H1 (cell line): Measurements from ENCODE around the gene PRKCH. TPM values are rescaled to one million over a fixed set of nuclear protein-coding genes. Genes with fewer than 3 reads are reported as not detected.

ENCODE experiments used
- CTCF ChIA-PET: fragments of 300-600 bp; sonication (Branson Sonifier 250); formaldehyde crosslinking; loops from one replicate; lab custom pipeline; 2021; ENCODE audit not compliant: partially characterized antibody; lab: Charles Lee
- POLR2A ChIA-PET: fragments of 300-600 bp; sonication (Branson Sonifier 250); formaldehyde crosslinking; loops from one replicate; lab custom pipeline; 2021; ENCODE audit warnings: inconsistent platforms; ENCODE audit not compliant: partially characterized antibody; lab: Charles Lee
- DNase-seq, 2 experiments: peaks; one replicate each; pipeline versions ENCODE4 v3.0.0 to v3.0.0-alpha.2; 2010 to 2022; ENCODE audit warnings: low spot score in 2 of 2, low read depth in 1 of 2, mixed read lengths in 1 of 2
- FAIRE-seq: peaks from 2 replicates; lab custom pipeline; 2011; peaks lifted over from hg19 to GRCh38; lab: Jason Lieb, UNC
- H2AFZ ChIP-seq: 2 replicates; pipeline ENCODE4 v1.8.1; 2012; ENCODE audit warnings: low read length, inconsistent platforms
- H2AK5ac ChIP-seq: 2 replicates; pipeline ENCODE4 v1.6.1; 2013; ENCODE audit warnings: low read depth, low read length
- H2BK120ac ChIP-seq: replicated peaks from 2 replicates; pipeline ENCODE3; 2013; ENCODE audit warnings: low read depth, low read length, inconsistent platforms
- H2BK12ac ChIP-seq: 2 replicates; pipeline ENCODE4 v1.6.1; 2013; ENCODE audit warnings: low read depth, low read length
- H2BK15ac ChIP-seq: 2 replicates; pipeline ENCODE4 v1.6.1; 2013; ENCODE audit warnings: low read length
- H2BK20ac ChIP-seq: 2 replicates; pipeline ENCODE4 v1.6.1; 2013; ENCODE audit warnings: low read length
- H2BK5ac ChIP-seq: 2 replicates; pipeline ENCODE4 v1.6.1; 2013; ENCODE audit warnings: low read depth, low read length
- H3K14ac ChIP-seq: 2 replicates; pipeline ENCODE4 v1.6.1; 2013; ENCODE audit warnings: inconsistent platforms; ENCODE audit not compliant: insufficient read length
- H3K18ac ChIP-seq: 2 replicates; pipeline ENCODE4 v1.6.1; 2013; ENCODE audit warnings: low read length; ENCODE audit errors: extremely low read depth
- H3K23ac ChIP-seq: 2 replicates; pipeline ENCODE4 v1.6.1; 2013; ENCODE audit warnings: inconsistent platforms; ENCODE audit not compliant: insufficient read length
- H3K23me2 ChIP-seq: 2 replicates; pipeline ENCODE4 v1.6.1; 2013; ENCODE audit warnings: low read depth, low read length
- H3K27ac ChIP-seq: 2 replicates; pipeline ENCODE4 v1.6.1; 2011; ENCODE audit warnings: low read depth, low read length, inconsistent platforms
- H3K27me3 ChIP-seq, 4 experiments: replicated peaks in 1 of 4; 1 replicate in 1 of 4; 2 replicates in 3 of 4; pipeline versions ENCODE4 v1.6.1 to v1.8.1; 2011 to 2013; ENCODE audit warnings: low read length in 3 of 4, mild to moderate bottlenecking in 3 of 4, inconsistent platforms in 2 of 4, mixed read lengths in 2 of 4, moderate library complexity in 1 of 4; ENCODE audit not compliant: control insufficient read depth in 3 of 4, insufficient read depth in 3 of 4; ENCODE audit errors: extremely low read depth in 1 of 4
- H3K36me3 ChIP-seq, 4 experiments: 2 replicates each; pipeline versions ENCODE4 v1.6.1 to v1.8.1; 2011 to 2013; ENCODE audit warnings: mild to moderate bottlenecking in 4 of 4, low read length in 3 of 4, moderate library complexity in 2 of 4, control low read depth in 1 of 4, inconsistent platforms in 1 of 4; ENCODE audit not compliant: insufficient read depth in 4 of 4, control insufficient read depth in 2 of 4
- H3K4ac ChIP-seq: replicated peaks from 2 replicates; pipeline ENCODE3; 2013; ENCODE audit warnings: low read length, low read depth, mixed read lengths, inconsistent platforms; ENCODE audit not compliant: insufficient read length
- H3K4me1 ChIP-seq, 4 experiments: replicated peaks in 1 of 4; 1 replicate in 1 of 4; 2 replicates in 3 of 4; pipeline versions ENCODE4 v1.6.1 to v1.8.1; 2011 to 2013; ENCODE audit warnings: low read length in 3 of 4, inconsistent platforms in 2 of 4, mixed read lengths in 1 of 4; ENCODE audit not compliant: insufficient read depth in 4 of 4, control insufficient read depth in 3 of 4
- H3K4me2 ChIP-seq, 2 experiments: 2 replicates each; pipeline versions ENCODE4 v1.6.1 to v1.8.1; 2011 to 2013; ENCODE audit warnings: low read depth in 2 of 2, low read length in 2 of 2, control low read depth in 1 of 2, inconsistent platforms in 1 of 2, mild to moderate bottlenecking in 1 of 2; ENCODE audit not compliant: insufficient read depth in 1 of 2
- H3K4me3 ChIP-seq, 4 experiments: fragments of 200-600, 300-600 bp in 1 of 4; sonication (generic), shearing (Covaris generic), sonication (Bioruptor Twin) in 1 of 4; 2 replicates each; pipeline versions ENCODE4 v1.5.1 to v1.8.1; 2011 to 2016; ENCODE audit warnings: low read length in 4 of 4, low read depth in 3 of 4, control low read depth in 2 of 4, inconsistent platforms in 2 of 4, mild to moderate bottlenecking in 2 of 4, mixed read lengths in 1 of 4, moderate library complexity in 1 of 4; ENCODE audit not compliant: insufficient read depth in 2 of 4; ENCODE audit errors: extremely low read depth in 1 of 4
- H3K56ac ChIP-seq: replicated peaks from 2 replicates; pipeline ENCODE3; 2013; ENCODE audit warnings: low read depth, mild to moderate bottlenecking, mixed read lengths, low read length, inconsistent platforms; ENCODE audit not compliant: insufficient read length
- H3K79me1 ChIP-seq: 2 replicates; pipeline ENCODE4 v1.6.1; 2013; ENCODE audit warnings: low read depth, low read length, control low read depth
- H3K79me2 ChIP-seq, 2 experiments: 2 replicates each; pipeline versions ENCODE4 v1.6.1 to v1.8.1; 2012 to 2013; ENCODE audit warnings: low read length in 2 of 2, mild to moderate bottlenecking in 2 of 2, inconsistent platforms in 1 of 2; ENCODE audit not compliant: insufficient read depth in 2 of 2, control insufficient read depth in 1 of 2
- H3K9ac ChIP-seq, 4 experiments: replicated peaks in 1 of 4; 1 replicate in 1 of 4; 2 replicates in 3 of 4; pipeline versions ENCODE4 v1.6.1 to v1.8.1; 2011 to 2013; ENCODE audit warnings: low read depth in 3 of 4, low read length in 3 of 4, control low read depth in 2 of 4, mild to moderate bottlenecking in 2 of 4, moderate library complexity in 2 of 4, inconsistent platforms in 1 of 4; ENCODE audit errors: extremely low read depth in 1 of 4
- H3K9me3 ChIP-seq, 2 experiments: 2 replicates each; pipeline versions ENCODE4 v1.6.1 to v1.8.1; 2012 to 2013; ENCODE audit warnings: mild to moderate bottlenecking in 2 of 2, moderate library complexity in 2 of 2, control low read depth in 1 of 2, inconsistent platforms in 1 of 2, low read depth in 1 of 2, low read length in 1 of 2, mixed read lengths in 1 of 2; ENCODE audit not compliant: insufficient read depth in 2 of 2
- H4K20me1 ChIP-seq, 2 experiments: replicated peaks in 1 of 2; 2 replicates each; pipeline versions ENCODE3 to v1.8.1; 2011 to 2013; ENCODE audit warnings: inconsistent platforms in 2 of 2, low read length in 2 of 2, mild to moderate bottlenecking in 1 of 2; ENCODE audit not compliant: insufficient read depth in 2 of 2, control insufficient read depth in 1 of 2
- H4K5ac ChIP-seq: 2 replicates; pipeline ENCODE4 v1.6.1; 2013; ENCODE audit warnings: low read length, low read depth, mixed read lengths, inconsistent platforms; ENCODE audit not compliant: insufficient read length
- H4K8ac ChIP-seq: 2 replicates; pipeline ENCODE4 v1.8.0; 2013; ENCODE audit warnings: mild to moderate bottlenecking, moderate library complexity, low read length, inconsistent platforms; ENCODE audit not compliant: insufficient read depth; ENCODE audit errors: extremely low read depth
- H4K91ac ChIP-seq: replicated peaks from 2 replicates; pipeline ENCODE3; 2013; ENCODE audit warnings: low read length, mixed read lengths, inconsistent platforms; ENCODE audit not compliant: insufficient read length
- BCL11A ChIP-seq, 2 experiments: IDR thresholded peaks; one replicate each; pipeline ENCODE4 v1.6.1; 2011; ENCODE audit warnings: low read depth in 2 of 2, low read length in 2 of 2, mild to moderate bottlenecking in 2 of 2
- CHD2 ChIP-seq: IDR thresholded peaks from 2 replicates; pipeline ENCODE4 v1.6.1; 2012; ENCODE audit warnings: low read length, improper control_type of control experiment
- E2F6 ChIP-seq: IDR thresholded peaks from 2 replicates; pipeline ENCODE4 v1.6.1; 2012; ENCODE audit warnings: inconsistent platforms
- EGR1 ChIP-seq: IDR thresholded peaks from 2 replicates; pipeline ENCODE4 v1.6.1; 2011; ENCODE audit warnings: low read depth, low read length, borderline replicate concordance
- HDAC2 ChIP-seq, 2 experiments: fragments of 300-600 bp in 1 of 2; sonication (generic) in 1 of 2; IDR thresholded peaks; 2 replicates each; pipeline ENCODE4 v1.6.1; 2011 to 2012; ENCODE audit warnings: low read depth in 2 of 2, low read length in 2 of 2, mild to moderate bottlenecking in 2 of 2, moderate library complexity in 2 of 2, borderline replicate concordance in 1 of 2, inconsistent platforms in 1 of 2
- JUND ChIP-seq: IDR thresholded peaks from 2 replicates; pipeline ENCODE4 v1.6.1; 2011; ENCODE audit warnings: mild to moderate bottlenecking, improper control_type of control experiment, low read length
- KDM1A ChIP-seq: fragments of 200-600, 300-600 bp; sonication (generic); IDR thresholded peaks from 2 replicates; pipeline ENCODE4 v1.7.1; 2016; ENCODE audit warnings: mild to moderate bottlenecking, low read length, borderline replicate concordance
- RAD21 ChIP-seq, 2 experiments: IDR thresholded peaks in 1 of 2; conservative IDR thresholded peaks in 1 of 2; 2 replicates each; pipeline ENCODE4 v1.6.1; 2011; ENCODE audit warnings: low read depth in 2 of 2, low read length in 2 of 2, improper control_type of control experiment in 1 of 2, inconsistent platforms in 1 of 2, mild to moderate bottlenecking in 1 of 2, moderate library complexity in 1 of 2
- SIN3A ChIP-seq, 2 experiments: IDR thresholded peaks in 1 of 2; conservative IDR thresholded peaks in 1 of 2; 2 replicates each; pipeline ENCODE4 v1.6.1; 2011 to 2012; ENCODE audit warnings: low read length in 2 of 2, improper control_type of control experiment in 1 of 2, low read depth in 1 of 2, mild to moderate bottlenecking in 1 of 2
- SIRT6 ChIP-seq: IDR thresholded peaks from one replicate; pipeline ENCODE4 v1.7.1; 2012; ENCODE audit warnings: low read length, inconsistent platforms
- SP1 ChIP-seq: IDR thresholded peaks from 2 replicates; pipeline ENCODE4 v1.6.1; 2011; ENCODE audit warnings: low read depth, low read length
- TAF1 ChIP-seq: IDR thresholded peaks from 2 replicates; pipeline ENCODE4 v1.6.1; 2011; ENCODE audit warnings: mild to moderate bottlenecking, low read depth, low read length
- WGBS, 2 experiments: shearing (Covaris generic) in 1 of 2; methylation state at CpG; one replicate each; pipeline versions ENCODE4 v1.1.6 to v1.1.7; 2013 to 2015; ENCODE audit warnings: low lambda C conversion rate in 2 of 2, mixed read lengths in 2 of 2, inconsistent platforms in 1 of 2, low coverage in 1 of 2, missing lambda C conversion rate in 1 of 2; ENCODE audit not compliant: insufficient replicate concordance in 2 of 2, insufficient coverage in 1 of 2, insufficient read length in 1 of 2; ENCODE audit errors: extremely low coverage in 1 of 2, missing lambda C conversion rate in 1 of 2; 5-methylcytosine and 5-hydroxymethylcytosine counted together
- polyA plus RNA-seq, 7 experiments: library from polyadenylated mRNA; depleted of rRNA in 3 of 7; stranded (reverse) in 5 of 7; unstranded in 2 of 7; fragments of >200 nt in 5 of 7; fragments of 200-250 nt in 2 of 7; gene quantifications; 1 replicate in 5 of 7; 2 replicates in 1 of 7; 4 replicates in 1 of 7; pipeline versions ENCODE4 v1.2.1 to v1.2.3, GENCODE V29; 2011 to 2013; ENCODE audit warnings: missing spikeins in 2 of 7, mixed read lengths in 2 of 7
- total RNA-seq: library from RNA; stranded (reverse); fragmentation: NEBNext Ultra II Directional; extraction: Animal tissue kit (Norgen Biotek cat#: 25700); gene quantifications from 2 replicates; pipeline ENCODE4 v1.2.1, GENCODE V29; 2021

The PRKCH gene
- total and polyA plus RNA-seq, 2 of the 8 experiments (the other 6 are each of a cell fraction or from before 2014, with no cell fraction given) = 6.4 to 7.0 TPM

GRCh38 chr14:61558271-61558670 lies 236.9 kb downstream of the PRKCH start:
- CTCF ChIA-PET = interaction anchor here (1.5 to 4.4 kb wide), 4 partner anchors 11 to 92 kb away, joined by 3 to 22 read pairs (median 6); no protein-coding TSS in a partner anchor
- TF ChIP-seq SP1 (no peak), SIRT6 (no peak), HDAC2 (IDR thresholded peaks at IDR 0.05; ENCODE audit: borderline replicate concordance in 1 of 2, low read depth in 2 of 2, low read length in 2 of 2) (no peak), EGR1 (no peak), CHD2 (no peak), TAF1 (no peak), BCL11A (IDR thresholded peaks at IDR 0.05; ENCODE audit: low read depth in 2 of 2, low read length in 2 of 2) (no peak), SIN3A (conservative IDR thresholded peaks at IDR 0.05 in 1 of 2, IDR thresholded peaks at IDR 0.05 in 1 of 2; ENCODE audit: low read depth in 1 of 2, low read length in 2 of 2) (no peak), JUND (no peak), KDM1A (no peak), E2F6 (no peak), RAD21 (IDR thresholded peaks at IDR 0.05 in 1 of 2, conservative IDR thresholded peaks at IDR 0.05 in 1 of 2; ENCODE audit: low read depth in 2 of 2, low read length in 2 of 2) (no peak)

More at GRCh38 chr14:61558271-61558670, 236.9 kb downstream of the PRKCH start:
- no peak overlapping the region for H3K18ac ChIP-seq
- no peak overlapping the region for H4K91ac ChIP-seq
- H3K14ac ChIP-seq = no peak overlapping the region
- H3K9me3 ChIP-seq = no peaks in the 10 kb centered on the region
- H4K5ac ChIP-seq = no peak overlapping the region
- H3K9ac ChIP-seq = no peak overlapping the region
- no peak overlapping the region for H3K23ac ChIP-seq
- no peaks in the 10 kb centered on the region for H3K79me2 ChIP-seq
- H3K56ac ChIP-seq = no peak overlapping the region
- H3K4me3 ChIP-seq = no peak overlapping the region
- H3K27me3 ChIP-seq = no peaks in the 10 kb centered on the region; a peak in 1 of 7 replicates
- no peak overlapping the region for H2BK20ac ChIP-seq
- no peak overlapping the region for H2AK5ac ChIP-seq
- no peaks in the 10 kb centered on the region for H4K20me1 ChIP-seq
- no peak overlapping the region for H2BK15ac ChIP-seq
- FAIRE-seq (no peak), DNase-seq (no peak)
- POLR2A ChIA-PET = interaction anchor here (1.2 kb wide), 1 partner anchor 57 kb away, joined by 3 read pairs; no protein-coding TSS in a partner anchor
- no peak overlapping the region for H2BK120ac ChIP-seq
- no peak overlapping the region; the same call in 1 of the 2 replicates for H4K8ac ChIP-seq
- H3K36me3 ChIP-seq = no peaks in the 10 kb centered on the region
- no peak overlapping the region for H3K4ac ChIP-seq
- no peak overlapping the region for H3K4me2 ChIP-seq
- no peak overlapping the region for H2BK5ac ChIP-seq
- 83% methylated on average over 6 of the region's 6 CpGs; no CpG with 5 or more reads in 1 of the 2 experiments for WGBS, 2 experiments
- no peak overlapping the region for H3K27ac ChIP-seq
- no peak overlapping the region for H2AFZ ChIP-seq
- H3K4me1 ChIP-seq = peaks cover under 1 to 13% (median 7%) of the 10 kb centered on the region in 4 experiments; a peak in 6 of 7 replicates
- no peak overlapping the region for H2BK12ac ChIP-seq
- H3K23me2 ChIP-seq = no peaks in the 10 kb centered on the region
- no peaks in the 10 kb centered on the region; the same call in 1 of the 2 replicates for H3K79me1 ChIP-seq
